OCI-M2 (cell line): Measurements from ENCODE around the gene UCK1.
"Not testable (repeated sequence)": the region's sequence is repeated elsewhere in the genome, so short reads cannot be mapped to it uniquely, and the experiment has no call there.

Source experiments
- DNase-seq: peaks from one replicate; lab custom pipeline; 2025; ENCODE audit not compliant: unreplicated experiment; lab: John Stamatoyannopoulos, UW

UCK1 gene

GRCh38 chr9:131554087-131554842 is 23.2 kb upstream of the UCK1 start:
- no peak for DNase-seq

GRCh38 chr9:131552030-131552429 is 21.0 kb upstream of the UCK1 start:
- no peak for DNase-seq

- DNase-seq = not testable (repeated sequence)
Measured at GRCh38 chr9:131550465-131550864, 19.4 kb upstream of the UCK1 start.

GRCh38 chr9:131549186-131549585 is 18.1 kb upstream of the UCK1 start:
- DNase-seq = not testable (repeated sequence)

- DNase-seq = no peak
Measured at GRCh38 chr9:131546336-131547084, 15.4 kb upstream of the UCK1 start.

- no peak for DNase-seq
Measured at GRCh38 chr9:131545786-131546335, 14.8 kb upstream of the UCK1 start.

- no peak for DNase-seq
Measured at GRCh38 chr9:131545003-131545785, 14.1 kb upstream of the UCK1 start, which contains the start of gene PRRT1B. Gene PRRT1B, plus strand, starts transcription at chr9:131545523. Its CDS starts 93 bp downstream, at chr9:131545616.

- DNase-seq = no peak
Measured at GRCh38 chr9:131543141-131543540, 12.1 kb upstream of the UCK1 start.

GRCh38 chr9:131539223-131539923 is 8.3 kb upstream of the UCK1 start:
- no peak for DNase-seq

- no peak for DNase-seq
Measured at GRCh38 chr9:131537946-131538345, 6.9 kb upstream of the UCK1 start.

- no peak for DNase-seq
Measured at GRCh38 chr9:131534721-131535237, 3.7 kb upstream of the UCK1 start.

- DNase-seq = no peak
Measured at GRCh38 chr9:131530546-131530919, 530 bp downstream of the UCK1 start.

GRCh38 chr9:131529597-131530545 is 1.2 kb downstream of the UCK1 start:
- DNase-seq = no peak

- DNase-seq = no peak
Measured at GRCh38 chr9:131528886-131529505, 2.1 kb downstream of the UCK1 start.

- DNase-seq = no peak
Measured at GRCh38 chr9:131528186-131528585, 2.9 kb downstream of the UCK1 start.

GRCh38 chr9:131525643-131526565 is 5.2 kb downstream of the UCK1 start:
- no peak for DNase-seq

GRCh38 chr9:131524665-131525315 is 6.3 kb downstream of the UCK1 start:
- DNase-seq = no peak
